HuH-7.5 (cell line): ENCODE measurements around the gene SERPINA3.

Experiments
- DNase-seq: peaks from one replicate; pipeline ENCODE4 v3.0.0; 2011; ENCODE audit warnings: low spot score

The SERPINA3 gene

DNA sequence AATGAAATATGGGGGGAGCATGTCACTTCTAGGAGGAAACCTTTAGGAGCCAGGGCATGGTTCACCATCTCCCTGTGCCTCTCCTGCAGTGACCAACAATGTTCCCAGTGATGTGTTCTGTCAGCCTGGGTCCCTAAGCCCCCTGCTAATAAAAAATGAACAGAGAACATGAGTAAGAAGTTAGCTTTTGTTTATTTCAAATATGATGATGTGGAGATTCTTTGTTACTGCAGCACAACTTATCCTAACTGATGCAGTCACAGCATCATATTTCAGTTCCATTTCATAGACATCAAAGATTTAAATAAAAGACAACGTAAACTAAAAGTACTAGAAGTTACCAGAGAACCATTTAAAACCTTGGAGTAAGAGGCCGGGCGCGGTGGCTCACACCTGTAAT is 43.9 kb downstream of the SERPINA3 start:
- DNase-seq: no peak

DNA sequence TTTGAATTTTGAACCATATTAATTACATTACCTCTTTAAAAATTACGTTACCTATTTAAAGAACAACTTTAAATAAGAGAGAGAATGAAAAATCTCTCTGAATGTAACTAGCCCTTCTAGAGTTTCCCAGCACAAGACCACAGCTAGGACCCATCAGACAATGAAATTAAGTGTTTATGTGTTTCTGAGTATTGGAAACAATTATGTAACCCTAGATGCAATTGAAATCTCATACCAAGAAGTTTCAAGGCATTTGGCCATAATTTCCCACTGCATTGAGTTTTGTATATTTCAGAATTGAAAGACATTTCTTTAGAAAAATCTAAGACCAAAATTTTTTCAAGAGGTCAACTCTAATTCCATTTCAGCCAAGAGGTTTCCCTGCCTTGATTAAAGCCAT is 47.1 kb downstream of the SERPINA3 start:
- DNase-seq: no peak

DNA sequence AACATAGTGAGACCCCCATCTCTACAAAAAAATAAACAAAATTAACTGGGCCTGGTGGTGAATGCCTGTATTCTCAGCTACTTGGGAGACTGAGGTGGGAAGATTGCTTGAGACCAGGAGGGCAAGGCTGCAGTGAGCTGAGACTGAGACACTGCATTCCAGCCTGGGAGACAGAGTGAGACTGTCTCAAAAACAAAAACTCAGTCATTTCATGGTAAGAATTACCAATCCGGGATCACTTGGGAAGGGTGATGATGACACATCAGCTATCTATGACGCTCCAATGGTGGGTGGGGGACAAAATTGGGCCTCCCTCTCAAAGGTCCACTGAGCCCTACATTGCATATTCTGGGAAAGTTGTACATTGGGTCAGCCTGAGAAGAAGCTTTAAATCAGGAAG is 47.7 kb downstream of the SERPINA3 start:
- DNase-seq: no peak

DNA sequence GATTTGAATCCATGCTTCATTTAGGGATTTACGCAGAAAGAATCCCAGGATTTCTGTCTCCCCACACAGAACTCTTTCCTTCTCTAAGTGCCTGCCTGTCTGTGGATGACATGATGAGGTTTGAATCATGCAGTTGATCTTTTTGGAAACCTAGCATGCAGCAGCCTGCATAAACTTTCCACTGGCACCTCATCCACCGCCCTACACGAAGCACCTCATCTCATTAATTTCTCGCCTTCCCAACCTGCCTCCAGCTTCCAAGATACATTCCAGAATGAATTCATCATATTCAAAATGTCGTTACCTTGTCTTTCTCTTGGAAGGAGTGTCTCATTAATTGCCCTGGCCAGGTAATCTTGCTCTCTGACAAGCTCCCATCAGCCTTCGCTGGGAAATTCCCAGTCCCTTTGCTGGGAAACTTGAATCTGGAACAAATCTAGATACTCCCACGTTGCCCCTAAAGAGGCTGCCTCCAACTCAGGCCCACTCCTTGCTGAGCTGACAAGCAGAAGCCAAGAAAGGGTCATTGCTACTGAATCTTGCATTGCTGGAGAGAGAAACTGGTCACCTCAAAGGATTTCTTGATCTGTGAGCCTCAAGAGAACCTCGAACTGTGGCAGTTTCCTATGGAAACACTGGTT is 48.2 kb downstream of the SERPINA3 start:
- no peak for DNase-seq

DNA sequence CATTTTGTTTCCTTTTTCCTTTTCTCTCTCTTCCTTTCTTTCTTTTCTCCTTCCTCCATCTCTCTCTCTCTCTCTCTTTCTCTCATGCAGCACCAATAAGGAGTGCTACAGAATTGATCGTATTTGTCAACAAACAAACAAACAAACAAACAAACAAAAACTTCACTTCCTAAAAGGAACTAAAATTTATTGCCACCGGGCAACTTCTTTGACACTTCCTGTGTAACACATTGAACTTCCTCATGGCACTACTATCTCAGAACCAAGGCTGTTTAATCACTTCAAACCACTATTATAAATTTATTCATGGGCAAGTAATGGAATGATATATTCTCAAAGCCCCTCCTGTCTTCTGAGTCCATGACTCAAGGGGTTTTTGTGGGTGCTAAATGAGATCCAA is 51.3 kb downstream of the SERPINA3 start:
- DNase-seq: no peak

DNA sequence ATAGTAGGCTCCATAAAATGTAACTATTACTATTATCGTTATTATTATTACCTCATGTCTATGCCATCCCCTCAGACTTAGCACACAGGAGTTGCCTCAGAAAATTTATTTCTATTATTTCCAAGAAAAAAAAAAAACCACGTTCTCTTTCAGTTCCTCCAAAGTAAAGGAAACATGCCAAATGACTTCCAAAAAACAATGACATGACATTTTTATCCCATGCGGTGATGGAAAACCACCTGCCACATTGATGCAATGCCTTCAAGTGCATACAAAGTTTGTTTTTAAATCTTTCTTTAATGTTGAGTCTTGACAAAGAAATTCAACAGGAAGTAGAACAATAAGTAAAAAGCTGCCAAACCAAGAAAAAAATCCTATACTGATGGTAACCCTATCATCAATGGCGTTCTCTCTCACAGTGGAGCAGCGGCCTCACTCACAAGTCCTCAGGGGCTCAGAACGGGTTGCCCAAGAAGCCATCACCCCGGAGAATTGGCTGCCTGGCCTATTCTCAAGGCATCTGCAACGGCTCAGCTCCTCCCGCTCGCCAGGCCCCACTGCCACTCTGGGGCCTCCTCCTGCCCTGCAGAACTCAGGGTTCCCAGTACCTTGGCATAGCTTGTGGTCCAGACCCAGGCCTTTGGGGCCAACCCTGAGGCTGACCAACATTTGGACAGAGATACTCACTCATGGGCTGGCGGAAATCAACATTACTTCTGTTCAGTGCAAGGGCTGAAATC is 51.9 kb downstream of the SERPINA3 start:
- no peak for DNase-seq

DNA sequence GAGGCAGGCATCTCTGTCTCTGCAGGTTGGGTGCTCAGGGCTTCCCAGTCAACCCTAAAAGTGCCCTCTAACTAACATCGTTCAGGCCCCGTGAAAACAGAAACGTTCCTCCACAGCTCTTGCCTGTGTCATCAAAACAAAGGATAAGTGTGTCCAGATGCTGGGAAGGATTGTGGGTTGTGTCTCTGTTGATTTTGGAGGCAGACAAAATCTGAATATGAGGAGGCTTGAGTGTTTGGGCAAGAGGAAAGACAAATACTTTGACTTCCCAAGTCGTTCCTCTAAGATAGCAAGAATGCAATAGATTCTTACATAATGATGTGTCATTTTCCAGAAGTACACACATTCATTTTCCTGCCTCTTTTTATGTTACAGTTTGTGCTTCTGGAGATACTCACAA is 52.9 kb downstream of the SERPINA3 start:
- DNase-seq: no peak

DNA sequence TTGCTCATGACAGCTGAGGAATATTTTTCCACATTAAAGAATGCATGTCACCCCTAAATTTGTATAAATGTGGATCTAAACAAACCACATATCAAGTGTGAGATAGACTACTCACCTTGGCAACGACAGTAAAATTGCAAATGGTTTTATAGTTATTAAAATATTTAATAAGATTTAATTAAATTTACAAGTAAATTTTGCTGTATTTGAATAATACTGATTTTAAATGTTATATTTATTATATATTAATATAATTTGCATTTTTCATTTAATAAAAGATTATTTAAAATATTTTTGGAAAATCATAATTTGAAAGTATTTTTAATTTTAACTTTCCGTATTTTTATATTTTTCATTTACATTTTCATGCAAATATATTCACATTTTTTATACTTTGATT is 53.4 kb downstream of the SERPINA3 start:
- no peak for DNase-seq

DNA sequence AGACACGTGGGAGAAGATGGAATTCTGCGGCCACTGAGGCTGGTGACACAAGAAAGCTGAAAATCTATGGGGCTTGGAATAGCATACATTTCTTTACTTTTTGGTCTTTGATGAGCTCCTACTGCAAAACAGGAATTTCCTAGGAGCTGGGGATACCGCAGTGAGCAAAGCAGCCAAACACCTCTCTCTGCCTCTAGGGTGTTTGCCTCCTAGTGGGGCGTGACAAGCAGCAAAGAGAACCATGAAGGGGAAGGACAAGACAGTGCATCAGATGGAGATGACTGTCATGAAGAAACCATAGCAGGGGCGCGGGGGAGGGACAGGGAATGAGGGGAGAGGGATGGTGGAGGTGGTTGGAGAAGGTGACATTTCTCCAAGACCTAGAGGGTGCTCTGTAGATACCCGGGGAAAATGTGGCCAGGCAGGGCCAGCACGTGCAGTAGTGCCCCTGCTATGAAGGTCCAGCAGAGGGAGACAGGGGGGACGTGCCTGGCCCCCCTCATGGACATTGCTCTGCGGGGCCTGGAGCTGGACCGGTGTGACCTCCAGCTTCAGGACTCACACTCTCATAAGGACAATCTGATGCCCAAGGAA is 58.6 kb downstream of the SERPINA3 start:
- DNase-seq: no peak

DNA sequence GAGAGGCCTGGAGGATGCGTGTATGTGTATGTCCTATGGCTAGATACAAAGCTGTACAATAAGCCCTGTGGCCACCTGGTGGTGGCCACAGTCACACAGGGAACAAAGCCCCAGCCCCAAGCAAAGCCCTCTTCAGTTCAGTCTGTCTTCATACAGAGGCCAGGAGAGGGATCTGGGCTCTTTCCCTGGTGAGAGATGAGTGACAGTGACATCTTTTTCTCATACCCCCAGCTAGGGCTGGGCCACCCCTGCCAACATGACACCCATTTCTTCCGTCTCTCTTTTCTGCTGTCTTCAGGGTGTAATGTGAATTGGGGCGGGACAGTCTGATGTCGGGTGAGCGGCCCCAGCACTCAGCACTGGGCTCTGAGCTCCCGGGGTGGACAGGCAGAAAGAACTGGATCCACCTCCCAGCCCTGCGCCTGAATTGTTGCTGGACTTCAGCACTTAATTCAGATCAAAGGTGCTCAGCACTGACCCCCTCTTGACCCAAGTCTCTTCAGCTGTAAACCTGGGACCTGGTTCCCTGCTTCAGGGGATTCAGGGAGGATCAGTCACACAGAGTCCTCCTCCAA is 59.8 kb downstream of the SERPINA3 start:
- DNase-seq: no peak

DNA sequence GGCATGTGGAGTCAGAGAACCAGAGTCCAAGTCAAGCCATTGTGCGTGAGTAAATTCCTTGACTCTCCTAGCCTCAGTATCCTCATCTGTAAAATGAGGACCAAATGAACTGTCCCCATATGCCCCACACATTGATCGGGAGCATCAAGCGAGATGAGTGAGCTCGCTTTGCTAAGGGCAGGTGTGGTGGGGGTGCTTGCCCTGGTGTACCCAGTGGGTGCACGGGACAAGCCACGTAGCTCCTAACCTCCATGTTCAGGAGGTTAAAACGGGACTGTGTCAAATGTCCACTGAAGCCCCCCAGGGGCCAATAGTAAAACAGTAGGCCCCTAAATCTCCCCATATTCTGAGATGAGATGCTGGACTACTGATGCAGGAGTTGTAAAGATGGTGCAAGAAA is 60.9 kb downstream of the SERPINA3 start:
- DNase-seq: no peak
